Measurements from ENCODE around the gene TOGARAM2.

DNA sequence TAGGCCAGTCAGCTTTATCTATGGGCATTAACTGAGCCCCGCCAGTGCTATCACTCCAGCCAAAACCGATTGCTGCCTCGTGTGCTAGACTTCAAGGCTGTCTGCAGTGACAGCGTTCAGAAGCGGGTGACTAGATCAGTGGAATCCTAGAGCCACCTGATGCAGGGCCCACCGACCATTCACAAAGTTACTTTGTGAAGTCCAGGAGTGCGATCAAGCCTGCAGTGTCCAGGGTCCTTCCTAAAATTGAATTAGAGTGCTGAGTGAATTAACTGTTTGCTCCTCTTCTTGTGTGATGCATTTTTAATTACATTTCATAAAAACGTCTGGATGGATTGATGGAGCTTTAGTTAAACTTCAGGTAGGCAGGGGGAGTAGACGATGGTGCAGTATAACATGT is 79.3 kb downstream of the TOGARAM2 start:
- TF ChIP-seq PATZ1 (CRISPR knock-in tag; IDR thresholded peaks at IDR 0.05; ENCODE audit: borderline replicate concordance) (no peak), ZNF8 (CRISPR knock-in tag; IDR thresholded peaks at IDR 0.05) (no peak), CSDC2 (CRISPR knock-in tag; IDR thresholded peaks at IDR 0.05) (no peak), ZNF70 (CRISPR knock-in tag; IDR thresholded peaks at IDR 0.05) (no peak), ESRRG (CRISPR knock-in tag; IDR thresholded peaks at IDR 0.05) (no peak), TOX (CRISPR knock-in tag; IDR thresholded peaks at IDR 0.05; ENCODE audit: borderline replicate concordance) (no peak), ZFP30 (CRISPR knock-in tag; IDR thresholded peaks at IDR 0.05) (no peak), ARNTL (CRISPR knock-in tag; IDR thresholded peaks at IDR 0.05; ENCODE audit: borderline replicate concordance, low read depth) (no peak), ISL1 (CRISPR knock-in tag; IDR thresholded peaks at IDR 0.05) (no peak), ZC3H10 (CRISPR knock-in tag; IDR thresholded peaks at IDR 0.05) (no peak), SNAI2 (CRISPR knock-in tag; IDR thresholded peaks at IDR 0.05) (no peak), ZNF565 (CRISPR knock-in tag; conservative IDR thresholded peaks at IDR 0.05; ENCODE audit: low read depth) (no peak), RARB (CRISPR knock-in tag; IDR thresholded peaks at IDR 0.05) (no peak)
